Activated CD8-positive, alpha-beta memory T cell treated with anti-CD3 and anti-CD28 coated beads, Interleukin-2, amount 10 ng/mL, durations not matched to agents 7 days and 5 days (primary cell): ENCODE results near the gene CDKN2B-AS1. TPM values are rescaled to one million over a fixed set of nuclear protein-coding genes. Genes with fewer than 3 reads are reported as not detected.
"Not testable (repeated sequence)": the region's sequence is repeated elsewhere in the genome, so short reads cannot be mapped to it uniquely, and the experiment has no call there.

Source experiments
- ATAC-seq: fragments of 150-1000 bp; cut with Tn5 transposase; one replicate; pipeline ENCODE4 v1.10.0; 2021; ENCODE audit warnings: moderate library complexity
- CTCF ChIA-PET: fragments of 350-600 bp; sonication (Branson Sonifier 250); formaldehyde crosslinking; loops from one replicate; lab custom pipeline; 2021; ENCODE audit warnings: antibody characterized with exemption; lab: Charles Lee
- DNase-seq: peaks from one replicate; pipeline ENCODE4 v3.0.0-alpha.2; 2020
- H3K27ac Mint-ChIP-seq: one replicate; pipeline ENCODE4 v1.8.0; 2021; ENCODE audit warnings: mild to moderate bottlenecking, mixed read lengths
- H3K27me3 Mint-ChIP-seq: one replicate; pipeline ENCODE4 v1.8.0; 2021; ENCODE audit warnings: mixed read lengths
- H3K36me3 Mint-ChIP-seq: one replicate; pipeline ENCODE4 v1.8.0; 2021; ENCODE audit warnings: mild to moderate bottlenecking, mixed read lengths
- H3K4me1 Mint-ChIP-seq: one replicate; pipeline ENCODE4 v1.8.0; 2021; ENCODE audit warnings: mixed read lengths
- H3K4me3 Mint-ChIP-seq: one replicate; pipeline ENCODE4 v1.8.0; 2021; ENCODE audit warnings: mild to moderate bottlenecking, moderate library complexity, mixed read lengths
- H3K9me3 Mint-ChIP-seq: one replicate; pipeline ENCODE4 v1.8.0; 2022; ENCODE audit warnings: low read depth, mixed read lengths
- total RNA-seq, 2 experiments: library from RNA; stranded (reverse); gene quantifications; one replicate each; pipeline ENCODE4 v1.2.3, GENCODE V29; 2021

CDKN2B-AS1 gene
- total RNA-seq = 1 to 10 TPM; 3.3 to 3.4 TPM

GRCh38 chr9:21994556-21995005, at the start of gene CDKN2B-AS1:
TSS of gene CDKN2B-AS1 (plus strand) at chr9:21994791.
- Mint-ChIP-seq H3K9me3 (no peaks in the 10 kb centered on the region), H3K4me3 (peak within 1 kb of the TSS; percentile 95), H3K4me1 (peaks cover 29% of the 10 kb centered on the region), H3K27ac (peak within 1 kb of the TSS; percentile 98), H3K27me3 (peaks cover 26% of the 10 kb centered on the region), H3K36me3 (peaks cover 16% of the 10 kb centered on the region)
- CTCF ChIA-PET = interaction anchor here (0.6 to 5.8 kb wide), 13 partner anchors 8 to 250 kb away, joined by 3 to 62 read pairs (median 3); partner anchors contain the start of gene CDKN2B
- DNase-seq (peak; percentile 74), ATAC-seq (peak; percentile 62)

- Mint-ChIP-seq H3K4me1 (no peaks in the 10 kb centered on the region), H3K27me3 (peaks cover 25% of the 10 kb centered on the region), H3K27ac (no peak overlapping the region), H3K36me3 (no peaks in the 10 kb centered on the region), H3K4me3 (no peak overlapping the region), H3K9me3 (peaks cover 4% of the 10 kb centered on the region)
- DNase-seq = no peak
- no peak for ATAC-seq
- CTCF ChIA-PET = no interaction called here
Observed at GRCh38 chr9:21945606-21946005, 49.0 kb upstream of the CDKN2B-AS1 start.

- no peaks in the 10 kb centered on the region for H3K9me3 Mint-ChIP-seq
- DNase-seq (no peak), ATAC-seq (no peak)
- no peak overlapping the region for H3K27ac Mint-ChIP-seq
- CTCF ChIA-PET = interaction anchor here (1.0 kb wide), 1 partner anchor 50 kb away, joined by 3 read pairs; the partner anchor contains the start of gene CDKN2B
- no peaks in the 10 kb centered on the region for H3K4me1 Mint-ChIP-seq
- H3K36me3 Mint-ChIP-seq = peaks cover 3% of the 10 kb centered on the region
- H3K27me3 Mint-ChIP-seq = peaks cover 43% of the 10 kb centered on the region
- H3K4me3 Mint-ChIP-seq = no peak overlapping the region
Observed at GRCh38 chr9:21958833-21959232, 35.8 kb upstream of the CDKN2B-AS1 start.

GRCh38 chr9:21959268-21959667, 35.3 kb upstream of the CDKN2B-AS1 start:
- H3K27ac Mint-ChIP-seq, H3K9me3 Mint-ChIP-seq, H3K4me3 Mint-ChIP-seq, DNase-seq, ATAC-seq, H3K4me1 Mint-ChIP-seq, H3K36me3 Mint-ChIP-seq, CTCF ChIA-PET: not testable (repeated sequence)
- H3K27me3 Mint-ChIP-seq = peaks cover 45% of the 10 kb centered on the region

GRCh38 chr9:21961569-21961968, 33.0 kb upstream of the CDKN2B-AS1 start:
- CTCF ChIA-PET = interaction anchor here (0.9 to 2.0 kb wide), 3 partner anchors 148 to 283 kb away, joined by 3 to 6 read pairs (median 4); no protein-coding TSS in a partner anchor
- no peak for ATAC-seq
- peaks cover 3% of the 10 kb centered on the region for H3K36me3 Mint-ChIP-seq

GRCh38 chr9:21964925-21965385, 29.6 kb upstream of the CDKN2B-AS1 start:
- H3K9me3 Mint-ChIP-seq = peaks cover 4% of the 10 kb centered on the region
- ATAC-seq (peak; percentile 67), DNase-seq (peak; percentile 68)
- H3K27ac Mint-ChIP-seq = peak overlapping the region; percentile 12
- peak overlapping the region; percentile 52 for H3K4me3 Mint-ChIP-seq
- H3K36me3 Mint-ChIP-seq = peaks cover 16% of the 10 kb centered on the region
- H3K4me1 Mint-ChIP-seq = peaks cover 30% of the 10 kb centered on the region
- peaks cover 91% of the 10 kb centered on the region for H3K27me3 Mint-ChIP-seq
- CTCF ChIA-PET = interaction anchor here (0.7 to 1.0 kb wide), 3 partner anchors 44 to 152 kb away, joined by 4 to 6 read pairs (median 4); partner anchors contain the start of gene CDKN2B

More at GRCh38 chr9:21961569-21961968, 33.0 kb upstream of the CDKN2B-AS1 start:
- Mint-ChIP-seq H3K4me1 (peaks cover 17% of the 10 kb centered on the region), H3K27ac (no peak overlapping the region), H3K27me3 (peaks cover 61% of the 10 kb centered on the region), H3K9me3 (no peaks in the 10 kb centered on the region), H3K4me3 (no peak overlapping the region)
- no peak for DNase-seq

- peaks cover 21% of the 10 kb centered on the region for H3K36me3 Mint-ChIP-seq
- CTCF ChIA-PET = interaction anchor here (1.0 to 1.2 kb wide), 3 partner anchors 10 to 152 kb away, joined by 3 to 6 read pairs (median 6); partner anchors contain the start of gene CDKN2B
- peak overlapping the region; percentile 12 for H3K27ac Mint-ChIP-seq
- H3K4me3 Mint-ChIP-seq = peak overlapping the region; percentile 52
- peaks cover 92% of the 10 kb centered on the region for H3K27me3 Mint-ChIP-seq
- H3K4me1 Mint-ChIP-seq = peaks cover 31% of the 10 kb centered on the region
- DNase-seq (peak; percentile 73), ATAC-seq (peak; percentile 73)
- peaks cover 4% of the 10 kb centered on the region for H3K9me3 Mint-ChIP-seq
Observed at GRCh38 chr9:21965401-21965951, 29.1 kb upstream of the CDKN2B-AS1 start.

- Mint-ChIP-seq H3K36me3 (peaks cover 24% of the 10 kb centered on the region), H3K9me3 (peaks cover 4% of the 10 kb centered on the region), H3K4me1 (peaks cover 32% of the 10 kb centered on the region), H3K27me3 (peaks cover 95% of the 10 kb centered on the region), H3K4me3 (no peak overlapping the region), H3K27ac (no peak overlapping the region)
- DNase-seq = no peak
- no peak for ATAC-seq
- CTCF ChIA-PET = interaction anchor here (1.0 to 1.2 kb wide), 3 partner anchors 9 to 152 kb away, joined by 3 to 6 read pairs (median 6); partner anchors contain the start of gene CDKN2B
Observed at GRCh38 chr9:21966140-21966851, 28.3 kb upstream of the CDKN2B-AS1 start.

GRCh38 chr9:21967169-21967568, 27.4 kb upstream of the CDKN2B-AS1 start:
- peaks cover 24% of the 10 kb centered on the region for H3K36me3 Mint-ChIP-seq
- no peak overlapping the region for H3K4me3 Mint-ChIP-seq
- peaks cover 32% of the 10 kb centered on the region for H3K4me1 Mint-ChIP-seq
- peaks cover 4% of the 10 kb centered on the region for H3K9me3 Mint-ChIP-seq
- H3K27me3 Mint-ChIP-seq = peaks cover 97% of the 10 kb centered on the region
- ATAC-seq (no peak), DNase-seq (no peak)
- CTCF ChIA-PET = interaction anchor here (0.9 to 5.9 kb wide), 4 partner anchors 10 to 154 kb away, joined by 3 to 37 read pairs (median 4); partner anchors contain the start of gene CDKN2B
- no peak overlapping the region for H3K27ac Mint-ChIP-seq

- H3K27ac Mint-ChIP-seq = no peak overlapping the region
Observed at GRCh38 chr9:21967702-21968101, 26.9 kb upstream of the CDKN2B-AS1 start.

GRCh38 chr9:21968331-21969010, 26.1 kb upstream of the CDKN2B-AS1 start:
- Mint-ChIP-seq H3K36me3 (peaks cover 23% of the 10 kb centered on the region), H3K4me3 (peak overlapping the region; percentile 18), H3K27ac (peak overlapping the region; percentile 10), H3K27me3 (peaks cover 96% of the 10 kb centered on the region), H3K4me1 (peaks cover 32% of the 10 kb centered on the region), H3K9me3 (peaks cover 4% of the 10 kb centered on the region)
- ATAC-seq (no peak), DNase-seq (no peak)
- CTCF ChIA-PET = interaction anchor here (0.6 to 5.9 kb wide), 7 partner anchors 9 to 151 kb away, joined by 3 to 37 read pairs (median 3); partner anchors contain the start of genes CDKN2A, CDKN2B and CDKN2B-AS1

More at GRCh38 chr9:21967702-21968101, 26.9 kb upstream of the CDKN2B-AS1 start:
- no peak overlapping the region for H3K4me3 Mint-ChIP-seq
- H3K36me3 Mint-ChIP-seq = peaks cover 24% of the 10 kb centered on the region
- peaks cover 4% of the 10 kb centered on the region for H3K9me3 Mint-ChIP-seq
- ATAC-seq (no peak), DNase-seq (no peak)
- peaks cover 98% of the 10 kb centered on the region for H3K27me3 Mint-ChIP-seq
- CTCF ChIA-PET = interaction anchor here (0.6 to 5.9 kb wide), 6 partner anchors 10 to 154 kb away, joined by 3 to 37 read pairs (median 4); partner anchors contain the start of gene CDKN2B
- peaks cover 32% of the 10 kb centered on the region for H3K4me1 Mint-ChIP-seq
